Mesodermal cell (in vitro differentiated cells): ENCODE measurements around the gene RNMT.
"Not testable (repeated sequence)": the region's sequence is repeated elsewhere in the genome, so short reads cannot be mapped to it uniquely, and the experiment has no call there.

ENCODE experiments used
- H3K27ac ChIP-seq: 2 replicates; pipeline ENCODE4 v1.7.0; 2013; ENCODE audit warnings: mild to moderate bottlenecking, low read depth, low read length, moderate library complexity; ENCODE audit not compliant: severe bottlenecking
- H3K36me3 ChIP-seq: 2 replicates; pipeline ENCODE4 v1.7.1; 2013; ENCODE audit warnings: mild to moderate bottlenecking, low read length, moderate library complexity; ENCODE audit not compliant: control insufficient read depth, insufficient read depth
- H3K4me1 ChIP-seq: one replicate; pipeline ENCODE4 v1.7.1; 2013; ENCODE audit warnings: mild to moderate bottlenecking, low read length; ENCODE audit not compliant: insufficient read depth, control insufficient read depth, poor library complexity, severe bottlenecking
- H3K4me3 ChIP-seq: 2 replicates; pipeline ENCODE4 v1.7.0; 2013; ENCODE audit warnings: low read length, control low read depth, mild to moderate bottlenecking; ENCODE audit not compliant: insufficient read depth, poor library complexity, severe bottlenecking; ENCODE audit errors: extremely low read depth
- H3K9me3 ChIP-seq: 2 replicates; pipeline ENCODE4 v1.7.1; 2013; ENCODE audit warnings: mild to moderate bottlenecking, low read length, moderate library complexity; ENCODE audit not compliant: control insufficient read depth
- WGBS, 2 experiments: methylation state at CpG; one replicate each; pipeline ENCODE4 v1.1.5; 2013; ENCODE audit warnings: missing lambda C conversion rate in 2 of 2; ENCODE audit not compliant: insufficient coverage in 2 of 2; 5-methylcytosine and 5-hydroxymethylcytosine counted together

Gene RNMT

DNA sequence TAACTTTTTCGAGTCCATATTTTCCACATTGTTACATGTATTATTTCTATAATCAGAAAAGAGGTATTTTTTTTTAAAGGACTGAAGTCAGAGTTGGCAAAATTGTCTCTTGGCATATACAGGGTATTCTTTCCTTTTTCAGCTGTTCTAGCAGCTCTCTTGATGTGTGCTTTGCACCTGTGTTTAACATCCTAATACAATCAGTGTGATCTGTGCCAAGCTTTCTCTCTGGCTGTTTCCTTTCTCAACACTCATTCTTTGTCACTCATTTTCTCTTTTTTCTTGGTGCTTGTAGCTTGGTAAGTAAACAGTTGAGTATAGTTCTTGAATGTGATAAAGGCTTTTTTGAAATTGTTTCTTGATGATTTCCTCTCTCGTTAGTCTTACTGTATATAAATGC is 9.2 kb downstream of the RNMT start:
- H3K4me3 ChIP-seq: no peak overlapping the region
- no peaks in the 10 kb centered on the region for H3K9me3 ChIP-seq
- WGBS, 2 experiments: 100% methylated on average over 1 of the region's 2 CpGs; no CpG with 5 or more reads in 1 of the 2 experiments
- H3K4me1 ChIP-seq: no peaks in the 10 kb centered on the region
- peaks cover 64% of the 10 kb centered on the region for H3K36me3 ChIP-seq
- H3K27ac ChIP-seq: no peak overlapping the region

DNA sequence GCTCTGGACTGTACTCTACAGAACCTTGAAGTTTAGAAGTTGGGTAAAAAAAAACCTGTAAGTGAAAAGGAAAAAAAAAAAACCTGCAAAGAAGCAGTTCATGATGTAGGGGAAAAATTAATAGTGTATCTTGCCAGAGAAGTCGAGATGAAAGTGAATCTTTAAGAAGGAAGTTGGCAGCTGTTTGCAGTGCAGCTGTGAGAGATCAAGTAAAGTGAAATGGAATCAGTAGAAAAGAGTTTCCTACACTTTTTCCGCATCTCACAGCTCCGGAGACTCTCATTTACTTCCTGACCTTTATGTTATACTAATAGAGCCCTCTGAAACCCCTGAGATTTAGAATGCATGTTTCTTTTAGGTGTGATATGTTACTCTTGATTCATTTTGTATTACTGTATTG is 19.2 kb downstream of the RNMT start:
- H3K4me1 ChIP-seq: no peaks in the 10 kb centered on the region

DNA sequence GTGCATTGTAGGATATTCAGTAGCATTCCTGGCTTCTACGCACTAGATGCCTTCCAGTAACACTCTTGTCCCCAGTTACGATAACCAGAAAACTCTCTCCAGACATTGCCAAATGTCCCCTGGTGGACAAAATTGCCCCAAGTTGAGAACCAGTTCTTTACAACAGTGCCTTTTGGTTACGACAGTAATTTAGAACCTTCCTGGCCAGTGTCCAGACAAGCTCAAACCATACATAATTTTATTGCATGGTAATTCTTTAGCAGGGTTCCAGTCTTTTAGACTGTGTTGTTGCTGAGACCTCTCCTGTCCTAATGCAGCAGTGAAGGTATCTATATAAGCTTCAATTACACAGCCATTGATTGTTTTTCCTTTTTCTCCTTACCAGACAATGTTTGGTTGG is 20.2 kb downstream of the RNMT start:
- no peak overlapping the region for H3K4me3 ChIP-seq
- WGBS, 2 experiments: 78 to 100% methylated on average over 1 to 3 of the region's 3 CpGs
- H3K36me3 ChIP-seq: peaks cover 75% of the 10 kb centered on the region
- H3K27ac ChIP-seq: no peak overlapping the region
- H3K4me1 ChIP-seq: no peaks in the 10 kb centered on the region
- H3K9me3 ChIP-seq: no peaks in the 10 kb centered on the region

More for the DNA sequence above, 19.2 kb downstream of the RNMT start:
- no peak overlapping the region for H3K27ac ChIP-seq
- H3K4me3 ChIP-seq: no peak overlapping the region
- no peaks in the 10 kb centered on the region for H3K9me3 ChIP-seq
- H3K36me3 ChIP-seq: peaks cover 75% of the 10 kb centered on the region
- 85 to 100% methylated on average over 1 of the region's 3 CpGs for whole genome bisulfite sequencing, 2 experiments

DNA sequence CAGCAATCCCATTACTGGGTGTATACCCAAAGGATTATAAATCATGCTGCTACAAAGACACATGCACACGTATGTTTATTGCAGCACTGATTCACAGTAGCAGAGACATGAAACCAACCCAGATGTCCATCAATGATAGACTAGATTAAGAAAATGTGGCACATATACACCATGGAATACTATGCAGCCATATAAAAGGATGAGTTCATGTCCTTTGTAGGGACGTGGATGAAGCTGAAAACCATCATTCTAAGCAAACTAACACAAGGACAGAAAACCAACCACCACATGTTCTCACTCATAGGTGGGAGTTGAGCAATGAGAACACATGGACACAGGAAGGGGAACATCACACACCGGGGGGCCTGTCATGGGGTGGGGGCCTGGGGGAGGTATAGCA is 25.1 kb downstream of the RNMT start:
- peaks cover 84% of the 10 kb centered on the region for H3K36me3 ChIP-seq
- H3K4me1 ChIP-seq, H3K27ac ChIP-seq, H3K9me3 ChIP-seq, H3K4me3 ChIP-seq: not testable (repeated sequence)
- 100% methylated on average over 1 of the region's 3 CpGs; no CpG with 5 or more reads in 1 of the 2 experiments for WGBS, 2 experiments

DNA sequence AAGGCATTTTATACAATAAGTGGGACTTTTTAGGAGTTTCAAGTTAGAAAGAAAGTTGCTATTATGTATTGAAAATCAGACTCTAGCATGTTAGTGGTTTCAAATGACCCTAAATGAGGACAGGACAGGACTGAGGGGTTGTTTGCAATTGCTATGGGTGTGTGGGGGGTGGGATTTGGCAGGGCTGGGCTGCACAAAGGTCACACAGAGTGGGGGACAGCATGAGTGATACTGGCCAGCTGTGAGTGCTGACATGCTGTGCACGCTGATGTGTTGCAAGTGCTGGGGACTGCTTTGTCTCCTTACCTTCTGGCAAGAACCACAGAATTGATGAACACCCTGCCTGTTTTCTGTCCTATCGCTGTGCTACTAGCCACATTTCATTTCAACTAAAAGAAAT is 29.8 kb downstream of the RNMT start:
- Histone ChIP-seq H3K27ac (no peak overlapping the region), H3K4me1 (no peaks in the 10 kb centered on the region), H3K9me3 (no peaks in the 10 kb centered on the region), H3K36me3 (peaks cover 74% of the 10 kb centered on the region), H3K4me3 (no peak overlapping the region)
- WGBS, 2 experiments: 90% methylated on average over 1 of the region's 2 CpGs; no CpG with 5 or more reads in 1 of the 2 experiments

DNA sequence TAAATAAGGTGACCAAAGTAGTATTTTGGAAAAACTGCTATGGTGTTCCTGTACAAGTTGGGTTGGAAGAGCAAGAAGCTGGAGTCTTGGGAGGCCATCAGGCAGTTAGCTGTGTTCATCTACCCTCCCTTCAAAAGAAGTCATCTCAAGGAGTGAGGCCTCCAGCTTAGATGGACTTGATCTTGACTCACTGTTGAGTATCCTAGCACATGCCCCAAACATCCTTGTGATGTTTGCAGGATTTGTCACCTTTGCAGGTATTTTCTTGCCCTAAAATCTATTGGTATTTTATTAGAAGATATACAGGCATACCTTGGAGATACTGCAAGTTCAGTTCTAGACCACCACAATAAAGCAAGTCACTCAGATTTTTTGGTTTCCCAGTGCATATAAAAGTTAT is 30.2 kb downstream of the RNMT start:
- Histone ChIP-seq H3K27ac (no peak overlapping the region), H3K4me3 (no peak overlapping the region), H3K4me1 (no peaks in the 10 kb centered on the region), H3K9me3 (no peaks in the 10 kb centered on the region), H3K36me3 (peaks cover 74% of the 10 kb centered on the region)

DNA sequence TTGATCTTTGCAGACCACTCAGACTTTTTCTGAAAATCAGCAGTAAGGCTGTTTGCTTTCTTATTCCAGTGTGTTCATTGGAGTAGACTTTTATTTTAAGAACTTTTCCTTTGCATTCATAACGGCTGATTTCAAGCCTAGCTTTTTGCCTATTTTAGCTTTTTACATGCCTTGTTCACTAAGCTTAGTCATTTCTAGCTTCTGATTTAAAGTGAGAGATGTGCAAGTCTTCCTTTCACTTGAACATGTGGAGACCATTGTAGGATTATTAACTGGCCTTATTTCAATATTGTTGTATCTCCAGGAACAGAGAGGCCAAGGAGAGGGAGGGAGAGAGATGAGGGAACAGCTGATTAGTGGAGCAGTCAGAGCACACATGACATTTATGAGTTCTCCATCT is 32.1 kb downstream of the RNMT start:
- Histone ChIP-seq H3K27ac (no peak overlapping the region), H3K36me3 (peaks cover 73% of the 10 kb centered on the region), H3K4me3 (no peak overlapping the region), H3K4me1 (no peaks in the 10 kb centered on the region), H3K9me3 (no peaks in the 10 kb centered on the region)
- WGBS, 2 experiments: no CpG with 5 or more reads among the region's 1 CpG

DNA sequence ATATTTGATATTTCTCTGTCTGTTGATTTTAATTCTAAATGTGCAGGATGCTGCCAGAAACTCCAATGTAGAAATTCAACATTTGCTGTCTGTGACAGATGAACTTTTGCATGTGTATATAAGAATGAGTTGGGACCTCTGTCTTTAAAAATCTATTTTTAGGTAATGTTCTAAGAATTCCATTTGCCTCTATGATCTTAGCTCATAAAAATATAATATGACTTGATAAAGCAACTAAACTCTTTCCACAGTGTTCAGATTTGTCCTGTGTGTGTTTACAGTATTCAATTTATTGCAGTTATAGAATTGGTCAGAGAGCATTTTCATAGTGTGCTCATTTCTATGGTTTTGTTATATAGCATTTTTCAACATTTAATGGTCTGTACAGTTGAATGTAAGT is 33.6 kb downstream of the RNMT start:
- no peaks in the 10 kb centered on the region for H3K4me1 ChIP-seq
- H3K27ac ChIP-seq: no peak overlapping the region
- no peak overlapping the region for H3K4me3 ChIP-seq
- no peaks in the 10 kb centered on the region for H3K9me3 ChIP-seq
- peaks cover 60% of the 10 kb centered on the region for H3K36me3 ChIP-seq

DNA sequence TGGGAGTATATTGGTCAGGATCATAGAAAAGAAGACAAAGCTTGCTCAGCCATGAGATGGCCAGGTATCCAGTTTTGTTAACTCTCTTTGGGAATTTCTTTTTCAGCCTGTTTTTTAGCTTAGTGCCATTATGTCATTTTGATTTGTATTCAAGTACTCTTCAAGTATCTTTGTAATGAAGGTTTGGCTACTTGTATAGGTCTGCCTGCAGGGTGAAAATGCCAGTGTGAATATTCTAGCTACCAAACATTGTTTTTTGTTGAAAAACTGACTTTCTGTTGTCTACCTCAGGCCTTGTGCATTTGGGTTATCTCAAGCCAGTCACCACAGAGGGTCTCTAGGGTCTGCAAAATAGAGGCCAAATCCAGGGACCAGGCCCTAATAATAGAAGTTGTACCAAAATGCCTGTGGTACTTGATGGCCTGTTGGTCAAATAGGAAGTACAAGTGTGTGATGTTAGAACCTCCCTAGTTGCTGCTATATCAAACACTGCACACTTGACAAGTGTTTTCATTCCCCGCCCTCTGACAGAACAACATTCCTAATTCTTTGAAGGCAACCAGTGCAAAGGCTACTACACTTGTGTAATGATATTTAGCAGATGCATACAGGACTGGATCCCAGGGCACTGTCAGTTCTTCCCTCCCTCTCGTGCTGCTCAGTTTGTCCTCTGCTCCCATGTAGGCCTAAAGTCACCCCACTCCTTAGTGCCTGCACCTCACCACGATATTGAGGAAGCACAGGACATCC is 36.4 kb downstream of the RNMT start:
- Histone ChIP-seq H3K4me1 (no peaks in the 10 kb centered on the region), H3K4me3 (no peak overlapping the region), H3K36me3 (peaks cover 32% of the 10 kb centered on the region), H3K27ac (no peak overlapping the region), H3K9me3 (peaks cover 9% of the 10 kb centered on the region)
- WGBS, 2 experiments: 90% methylated on average over 2 of the region's 3 CpGs

DNA sequence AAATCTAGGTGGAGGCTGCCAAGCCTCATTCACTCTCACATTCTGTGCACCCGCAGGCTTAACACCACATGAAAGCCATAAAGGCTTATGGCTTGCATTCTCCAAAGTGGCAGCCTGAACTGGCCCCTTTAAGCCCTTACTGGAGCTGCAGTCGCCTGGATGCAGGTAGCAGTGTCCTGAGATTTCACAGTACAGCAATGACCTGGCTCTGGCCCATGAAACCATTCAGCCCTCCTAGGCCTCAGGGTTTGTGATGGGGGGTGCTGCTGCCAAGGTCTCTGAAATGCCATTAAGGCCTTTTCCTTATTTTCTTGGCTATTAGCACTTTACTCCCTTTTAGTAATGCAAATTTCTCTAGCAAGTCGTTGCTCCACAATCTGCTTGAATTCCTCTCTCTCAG is 48.6 kb downstream of the RNMT start:
- H3K9me3 ChIP-seq: no peaks in the 10 kb centered on the region
- no peaks in the 10 kb centered on the region for H3K36me3 ChIP-seq
- H3K4me1 ChIP-seq: no peaks in the 10 kb centered on the region
- H3K27ac ChIP-seq: no peak overlapping the region
- H3K4me3 ChIP-seq: no peak overlapping the region
- 42 to 52% methylated on average over 3 of the region's 3 CpGs for WGBS, 2 experiments

DNA sequence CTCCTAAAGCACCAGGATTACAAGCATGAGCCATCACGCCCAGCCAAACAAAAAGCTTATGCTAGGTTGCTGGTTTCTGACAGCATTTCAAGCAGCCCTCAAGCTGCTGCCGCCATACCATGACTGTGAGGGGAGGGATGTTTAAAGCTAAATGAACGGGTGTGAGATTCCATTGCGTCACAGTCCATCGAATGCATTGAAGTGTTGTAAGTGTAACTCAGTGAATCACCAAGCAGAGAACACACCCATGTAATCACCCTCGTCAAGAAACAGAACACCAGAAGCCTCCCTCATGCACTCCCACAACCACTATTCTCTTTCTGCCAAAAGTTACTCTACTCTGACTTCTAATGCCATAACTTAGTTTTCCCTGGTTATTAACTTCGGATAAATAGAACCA is 64.7 kb downstream of the RNMT start:
- Histone ChIP-seq H3K4me3 (no peak overlapping the region), H3K4me1 (no peaks in the 10 kb centered on the region), H3K9me3 (no peaks in the 10 kb centered on the region), H3K27ac (no peak overlapping the region), H3K36me3 (no peaks in the 10 kb centered on the region)
- 80 to 91% methylated on average over 2 to 7 of the region's 7 CpGs for WGBS, 2 experiments
